Naive thymus-derived CD4-positive, alpha-beta T cell (primary cell): Measurements from ENCODE around the gene RTL5. TPM values are rescaled to one million over a fixed set of nuclear protein-coding genes. Genes with fewer than 3 reads are reported as not detected.
A peak's percentile ranks its signal among the peaks of the same experiment; 100 is the strongest.

ENCODE experiments used
- ATAC-seq: fragments of 150-1000 bp; cut with Tn5 transposase; 2 replicates; pipeline ENCODE4 v1.10.0; 2021; ENCODE audit warnings: mild to moderate bottlenecking, moderate library complexity
- CTCF ChIA-PET: fragments of 350-600 bp; sonication (Branson Sonifier 250); formaldehyde crosslinking; loops from one replicate; lab custom pipeline; 2021; ENCODE audit warnings: antibody characterized with exemption; lab: Charles Lee
- POLR2A ChIA-PET: fragments of 350-600 bp; sonication (Branson Sonifier 250); formaldehyde crosslinking; loops from one replicate; lab custom pipeline; 2021; ENCODE audit warnings: antibody characterized with exemption, inconsistent platforms; lab: Charles Lee
- DNase-seq, 9 donors: peaks; one replicate each; pipeline versions ENCODE4 v3.0.0 to v3.0.0-alpha.2; 2020 to 2022; ENCODE audit warnings: mixed read lengths in 1 of 9
- H3K27ac ChIP-seq: one replicate; pipeline ENCODE4 v1.7.0; 2013; ENCODE audit warnings: mild to moderate bottlenecking, low read depth, low read length, moderate library complexity
- H3K27me3 ChIP-seq, 2 donors: one replicate each; pipeline ENCODE4 v1.7.0; 2013; ENCODE audit warnings: low read length in 2 of 2, mild to moderate bottlenecking in 2 of 2, moderate library complexity in 2 of 2; ENCODE audit not compliant: control insufficient read depth in 2 of 2, insufficient read depth in 2 of 2
- H3K36me3 ChIP-seq, 3 experiments: 1 replicate in 2 of 3; 2 replicates in 1 of 3; pipeline ENCODE4 v1.7.0; 2013; ENCODE audit warnings: low read length in 3 of 3, mild to moderate bottlenecking in 3 of 3, moderate library complexity in 1 of 3; ENCODE audit not compliant: insufficient read depth in 3 of 3, control insufficient read depth in 2 of 3
- H3K4me1 ChIP-seq, 2 donors: one replicate each; pipeline ENCODE4 v1.7.0; 2013; ENCODE audit warnings: low read length in 2 of 2, mild to moderate bottlenecking in 2 of 2, moderate library complexity in 1 of 2; ENCODE audit not compliant: control insufficient read depth in 2 of 2, insufficient read depth in 2 of 2
- H3K4me3 ChIP-seq: 2 replicates; pipeline ENCODE4 v1.7.0; 2013; ENCODE audit warnings: mild to moderate bottlenecking, low read length
- H3K9me3 ChIP-seq, 3 experiments: 1 replicate in 2 of 3; 2 replicates in 1 of 3; pipeline ENCODE4 v1.7.0; 2013; ENCODE audit warnings: low read length in 3 of 3; ENCODE audit not compliant: control insufficient read depth in 2 of 3
- H3K27ac Mint-ChIP-seq, 9 donors: one replicate each; pipeline ENCODE4 v1.8.0; 2020 to 2022; ENCODE audit warnings: mixed read lengths in 9 of 9, mild to moderate bottlenecking in 8 of 9, moderate library complexity in 5 of 9, inconsistent platforms in 2 of 9
- H3K27me3 Mint-ChIP-seq, 5 donors: one replicate each; pipeline ENCODE4 v1.8.0; 2021 to 2022; ENCODE audit warnings: mixed read lengths in 5 of 5, mild to moderate bottlenecking in 1 of 5
- H3K36me3 Mint-ChIP-seq, 5 donors: one replicate each; pipeline ENCODE4 v1.8.0; 2020 to 2022; ENCODE audit warnings: mixed read lengths in 5 of 5, mild to moderate bottlenecking in 3 of 5, inconsistent platforms in 1 of 5
- H3K4me1 Mint-ChIP-seq, 7 donors: one replicate each; pipeline ENCODE4 v1.8.0; 2020 to 2022; ENCODE audit warnings: mixed read lengths in 7 of 7, mild to moderate bottlenecking in 3 of 7, inconsistent platforms in 1 of 7
- H3K4me3 Mint-ChIP-seq, 10 donors: one replicate each; pipeline ENCODE4 v1.8.0; 2020 to 2022; ENCODE audit warnings: mild to moderate bottlenecking in 10 of 10, mixed read lengths in 10 of 10, moderate library complexity in 6 of 10, inconsistent platforms in 2 of 10
- H3K9me3 Mint-ChIP-seq, 11 donors: one replicate each; pipeline ENCODE4 v1.8.0; 2020 to 2022; ENCODE audit warnings: mixed read lengths in 11 of 11, mild to moderate bottlenecking in 4 of 11, inconsistent platforms in 1 of 11, moderate library complexity in 1 of 11
- intact Hi-C, 2 donors: fragments of 100-400 bp; cut with micrococcal nuclease; formaldehyde crosslinking; loops; one replicate each; pipeline ENCODE4 v1.15.1; 2023
- polyA plus RNA-seq, 2 donors: library from polyadenylated mRNA; unstranded; fragments of 300-500 nt; fragmentation: Illumina TruSeq; gene quantifications; one replicate each; pipeline ENCODE4 v1.2.3, GENCODE V29; 2021
- total RNA-seq, 6 experiments: library from RNA in 5 of 6; stranded (reverse) in 5 of 6; gene quantifications; 1 replicate in 5 of 6; 2 replicates in 1 of 6; pipeline ENCODE4 v1.2.3 and lab custom pipeline; 2021 to 2026

Gene RTL5
- total and polyA plus RNA-seq, 7 experiments from 2014 or later, result 0.08 to 2.1 (median 0.19) TPM; not detected in 2

- Histone ChIP-seq H3K9me3 (no peaks in the 10 kb centered on the region), H3K4me1 (no peaks in the 10 kb centered on the region), H3K4me3 (no peak overlapping the region), H3K36me3 (no peaks in the 10 kb centered on the region), H3K27ac (no peak overlapping the region), H3K27me3 (no peaks in the 10 kb centered on the region)
- DNase-seq (no peak), ATAC-seq (no peak)
- no peak overlapping the region for H3K27ac Mint-ChIP-seq
- no peaks in the 10 kb centered on the region for H3K4me1 Mint-ChIP-seq
- H3K27me3 Mint-ChIP-seq, result peaks cover 0 to 5% (median 0%) of the 10 kb centered on the region in 5 donors
- H3K36me3 Mint-ChIP-seq, result peaks cover 0 to 4% (median 0%) of the 10 kb centered on the region in 5 donors
- ChIA-PET POLR2A (no interaction called here), CTCF (no interaction called here)
- no peak overlapping the region for H3K4me3 Mint-ChIP-seq
- intact Hi-C loops, result no loop called here
- H3K9me3 Mint-ChIP-seq, result peaks cover 0 to 4% (median 0%) of the 10 kb centered on the region in 11 donors
Observed at GRCh38 chrX:72159769-72160168, 28.1 kb upstream of the RTL5 start.

GRCh38 chrX:72158773-72159172 is 27.1 kb upstream of the RTL5 start:
- ATAC-seq, result no peak
- Histone ChIP-seq H3K4me3 (no peak overlapping the region), H3K27ac (no peak overlapping the region), H3K9me3 (no peaks in the 10 kb centered on the region), H3K4me1 (no peaks in the 10 kb centered on the region), H3K36me3 (no peaks in the 10 kb centered on the region), H3K27me3 (no peaks in the 10 kb centered on the region)
- Mint-ChIP-seq H3K36me3 (peaks cover 0 to 4% (median 0%) of the 10 kb centered on the region in 5 donors), H3K4me3 (no peak overlapping the region), H3K4me1 (no peaks in the 10 kb centered on the region), H3K27me3 (peaks cover 0 to 5% (median 0%) of the 10 kb centered on the region in 5 donors), H3K9me3 (peaks cover 0 to 4% (median 0%) of the 10 kb centered on the region in 11 donors), H3K27ac (no peak overlapping the region)
- ChIA-PET POLR2A (no interaction called here), CTCF (no interaction called here)
- intact Hi-C loops, result no loop called here
- no peak for DNase-seq

GRCh38 chrX:72146527-72146926 is 14.8 kb upstream of the RTL5 start:
- Mint-ChIP-seq H3K27ac (no peak overlapping the region), H3K27me3 (peaks cover 0 to 46% (median 0%) of the 10 kb centered on the region in 5 donors)
- H3K4me3 ChIP-seq, result no peak overlapping the region

DNA sequence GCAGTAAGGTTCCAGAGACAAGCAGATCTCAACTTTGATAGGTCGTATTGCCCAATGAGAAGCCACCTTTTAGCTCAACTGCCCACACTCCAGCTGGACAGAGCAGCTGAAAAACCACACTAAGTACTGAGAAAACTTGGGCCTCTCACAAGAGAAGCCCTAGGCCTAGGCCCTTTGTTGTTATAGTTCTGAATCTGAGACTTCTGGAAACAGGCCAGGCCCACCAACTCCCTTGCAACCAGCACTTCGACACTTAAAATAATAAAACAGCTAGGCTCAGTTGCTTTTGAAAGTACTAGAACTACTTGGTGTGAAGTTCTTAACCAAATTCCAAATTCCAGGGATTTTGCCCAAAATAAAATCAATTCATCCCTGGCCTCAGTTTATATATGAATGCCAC is 13.5 kb upstream of the RTL5 start:
- POLR2A ChIA-PET, result no interaction called here

More at GRCh38 chrX:72146527-72146926, 14.8 kb upstream of the RTL5 start:
- Histone ChIP-seq H3K9me3 (no peaks in the 10 kb centered on the region), H3K27ac (no peak overlapping the region), H3K27me3 (no peaks in the 10 kb centered on the region), H3K36me3 (no peaks in the 10 kb centered on the region), H3K4me1 (no peaks in the 10 kb centered on the region)
- no peak for ATAC-seq
- ChIA-PET CTCF (no interaction called here), POLR2A (no interaction called here)
- intact Hi-C loops, result no loop called here
- H3K36me3 Mint-ChIP-seq, result no peaks in the 10 kb centered on the region
- H3K4me1 Mint-ChIP-seq, result peaks cover 3 to 19% (median 13%) of the 10 kb centered on the region in 7 donors
- no peaks in the 10 kb centered on the region for H3K9me3 Mint-ChIP-seq
- DNase-seq, result no peak
- H3K4me3 Mint-ChIP-seq, result no peak overlapping the region

DNA sequence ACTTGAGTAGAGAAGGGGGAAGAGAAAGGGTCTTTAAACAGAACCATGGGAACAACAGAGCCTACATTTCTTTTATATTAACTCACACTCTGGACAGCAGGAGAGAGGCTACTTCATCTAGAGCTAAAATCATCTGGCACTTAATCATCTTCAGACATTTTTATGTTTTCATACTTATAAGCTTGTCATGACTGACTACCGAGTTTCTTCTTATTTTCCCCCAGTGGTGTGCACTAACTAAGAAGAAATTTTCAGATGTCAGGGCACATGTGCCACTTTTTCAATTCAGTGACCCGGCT is 11.8 kb upstream of the RTL5 start:
- CTCF ChIA-PET, result no interaction called here
- Mint-ChIP-seq H3K27ac (no peak overlapping the region), H3K36me3 (peaks cover 0 to 1% (median 0%) of the 10 kb centered on the region in 5 donors), H3K27me3 (peaks cover 0 to 51% (median 0%) of the 10 kb centered on the region in 5 donors), H3K9me3 (no peaks in the 10 kb centered on the region), H3K4me1 (peaks cover 9 to 26% (median 18%) of the 10 kb centered on the region in 7 donors), H3K4me3 (no peak overlapping the region)
- no peak for ATAC-seq
- H3K27me3 ChIP-seq, result no peaks in the 10 kb centered on the region
- H3K9me3 ChIP-seq, result no peaks in the 10 kb centered on the region
- POLR2A ChIA-PET, result no interaction called here
- no peaks in the 10 kb centered on the region for H3K36me3 ChIP-seq
- H3K4me3 ChIP-seq, result no peak overlapping the region
- intact Hi-C loops, result no loop called here
- no peaks in the 10 kb centered on the region for H3K4me1 ChIP-seq
- H3K27ac ChIP-seq, result no peak overlapping the region
- no peak for DNase-seq

More for the DNA sequence above, 13.5 kb upstream of the RTL5 start:
- no peaks in the 10 kb centered on the region for H3K27me3 ChIP-seq
- no peak overlapping the region for H3K27ac ChIP-seq
- Mint-ChIP-seq H3K27ac (peak overlapping the region in 1 of 9 donors; percentile 47), H3K36me3 (peaks cover 0 to 1% (median 0%) of the 10 kb centered on the region in 5 donors), H3K27me3 (peaks cover 0 to 46% (median 0%) of the 10 kb centered on the region in 5 donors), H3K4me3 (no peak overlapping the region), H3K4me1 (peaks cover 9 to 26% (median 18%) of the 10 kb centered on the region in 7 donors), H3K9me3 (no peaks in the 10 kb centered on the region)
- no peak for ATAC-seq
- no peak overlapping the region for H3K4me3 ChIP-seq
- CTCF ChIA-PET, result no interaction called here
- no peak for DNase-seq
- H3K4me1 ChIP-seq, result no peaks in the 10 kb centered on the region
- H3K36me3 ChIP-seq, result no peaks in the 10 kb centered on the region
- intact Hi-C loops, result no loop called here
- no peaks in the 10 kb centered on the region for H3K9me3 ChIP-seq

DNA sequence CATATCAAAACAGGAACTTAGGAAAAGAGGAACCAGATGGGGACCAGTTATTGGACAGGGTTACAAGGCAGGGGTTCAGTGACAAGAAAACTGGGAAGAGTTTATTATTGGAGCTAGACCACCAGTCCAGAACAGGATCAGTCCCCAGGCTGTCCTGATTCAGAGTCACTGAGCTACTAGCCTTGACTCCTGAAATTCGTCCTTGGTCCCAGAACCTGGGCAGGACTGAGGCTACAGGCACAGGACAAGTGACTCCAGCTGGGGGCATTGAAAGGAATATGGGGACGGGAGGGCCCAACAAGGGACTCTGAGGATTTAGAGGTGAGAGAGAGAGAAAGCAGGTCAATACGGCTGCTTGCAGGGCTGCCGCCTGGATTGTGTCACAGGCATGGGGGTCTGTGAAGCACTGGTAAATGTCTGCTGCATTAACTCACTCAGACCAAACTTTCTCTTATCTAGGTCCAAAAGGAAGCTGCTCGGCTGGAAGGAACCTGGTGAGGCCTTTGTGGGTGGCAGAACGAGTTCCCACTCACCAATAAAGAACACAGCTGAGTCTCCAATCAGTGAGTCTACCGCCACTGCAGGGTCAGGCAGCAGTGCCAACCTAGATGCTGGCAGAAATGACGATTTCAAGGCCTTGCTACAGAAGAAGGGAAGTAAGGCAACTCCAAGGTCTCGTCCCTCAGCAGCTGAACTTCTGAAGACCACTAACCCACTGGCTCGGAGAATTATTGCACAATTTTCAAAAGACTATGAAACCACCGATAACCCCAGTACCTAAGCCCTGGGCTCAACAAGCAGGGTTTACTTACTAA is 11.3 kb upstream of the RTL5 start:
- Histone ChIP-seq H3K4me3 (no peak overlapping the region), H3K27me3 (no peaks in the 10 kb centered on the region), H3K9me3 (no peaks in the 10 kb centered on the region), H3K4me1 (no peaks in the 10 kb centered on the region), H3K36me3 (no peaks in the 10 kb centered on the region), H3K27ac (no peak overlapping the region)
- ATAC-seq, result no peak
- no peak overlapping the region for H3K4me3 Mint-ChIP-seq
- intact Hi-C loops, result no loop called here
- peaks cover 0 to 48% (median 0%) of the 10 kb centered on the region in 5 donors for H3K27me3 Mint-ChIP-seq
- peaks cover 0 to 1% (median 0%) of the 10 kb centered on the region in 5 donors for H3K36me3 Mint-ChIP-seq
- no peak overlapping the region for H3K27ac Mint-ChIP-seq
- ChIA-PET POLR2A (no interaction called here), CTCF (no interaction called here)
- peaks cover 9 to 26% (median 18%) of the 10 kb centered on the region in 7 donors for H3K4me1 Mint-ChIP-seq
- no peaks in the 10 kb centered on the region for H3K9me3 Mint-ChIP-seq
- DNase-seq, result no peak
